NCI-H774 (cell line): Measurements from ENCODE around the gene PLCG1.
"Not testable (repeated sequence)": the region's sequence is repeated elsewhere in the genome, so short reads cannot be mapped to it uniquely, and the experiment has no call there.

Source experiments
- DNase-seq: peaks from one replicate; lab custom pipeline; 2025; lab: John Stamatoyannopoulos, UW

PLCG1 gene

GRCh38 chr20:41136680-41137613, at the start of gene PLCG1:
Gene PLCG1 (plus strand): TSS chr20:41137543. CDS start chr20:41137642, 99 bp downstream.
- peak; percentile 78 for DNase-seq

- DNase-seq: no peak
Observed at GRCh38 chr20:41087777-41088176, 49.6 kb upstream of the PLCG1 start.

- DNase-seq: no peak
Observed at GRCh38 chr20:41089555-41089954, 47.8 kb upstream of the PLCG1 start.

GRCh38 chr20:41091927-41092326, 45.4 kb upstream of the PLCG1 start:
- no peak for DNase-seq

- no peak for DNase-seq
Observed at GRCh38 chr20:41094353-41095055, 42.8 kb upstream of the PLCG1 start.

- peak; percentile 6 for DNase-seq
Observed at GRCh38 chr20:41095110-41095969, 42.0 kb upstream of the PLCG1 start.

- no peak for DNase-seq
Observed at GRCh38 chr20:41098703-41099250, 38.6 kb upstream of the PLCG1 start.

GRCh38 chr20:41100001-41100480, 37.3 kb upstream of the PLCG1 start:
- no peak for DNase-seq

- no peak for DNase-seq
Observed at GRCh38 chr20:41101660-41102059, 35.7 kb upstream of the PLCG1 start.

- DNase-seq: no peak
Observed at GRCh38 chr20:41108531-41108930, 28.8 kb upstream of the PLCG1 start.

GRCh38 chr20:41110012-41110411, 27.3 kb upstream of the PLCG1 start:
- DNase-seq: no peak

GRCh38 chr20:41110930-41111577, 26.3 kb upstream of the PLCG1 start:
- DNase-seq: no peak

GRCh38 chr20:41111578-41111951, 25.8 kb upstream of the PLCG1 start:
- no peak for DNase-seq

- no peak for DNase-seq
Observed at GRCh38 chr20:41116282-41116956, 20.9 kb upstream of the PLCG1 start.

- DNase-seq: not testable (repeated sequence)
Observed at GRCh38 chr20:41118159-41118558, 19.2 kb upstream of the PLCG1 start.

GRCh38 chr20:41118632-41119031, 18.7 kb upstream of the PLCG1 start:
- no peak for DNase-seq

- no peak for DNase-seq
Observed at GRCh38 chr20:41119614-41120561, 17.5 kb upstream of the PLCG1 start.

- no peak for DNase-seq
Observed at GRCh38 chr20:41121399-41121798, 15.9 kb upstream of the PLCG1 start.

GRCh38 chr20:41123631-41124030, 13.7 kb upstream of the PLCG1 start:
- no peak for DNase-seq
